Pulmonary artery endothelial cell (primary cell): ENCODE data around the gene DUXA. TPM values are rescaled to one million over a fixed set of nuclear protein-coding genes. Genes with fewer than 3 reads are reported as not detected.
"Not testable (repeated sequence)": the region's sequence is repeated elsewhere in the genome, so short reads cannot be mapped to it uniquely, and the experiment has no call there.

Experiments
- DNase-seq: peaks from one replicate; pipeline ENCODE4 v3.0.0-alpha.2; 2011; ENCODE audit warnings: low read depth, low spot score
- total RNA-seq: library from RNA; depleted of rRNA; stranded (reverse); fragments of >200 nt; gene quantifications from 2 replicates; pipeline ENCODE4 v1.2.3, GENCODE V29; 2014

Gene DUXA
- total RNA-seq: not detected in 2 replicates

- no peak for DNase-seq
Measured at GRCh38 chr19:57167385-57167784, at the start of gene DUXA. Gene DUXA (minus strand): TSS chr19:57167485. CDS start chr19:57167443, 42 bp downstream.

DNA sequence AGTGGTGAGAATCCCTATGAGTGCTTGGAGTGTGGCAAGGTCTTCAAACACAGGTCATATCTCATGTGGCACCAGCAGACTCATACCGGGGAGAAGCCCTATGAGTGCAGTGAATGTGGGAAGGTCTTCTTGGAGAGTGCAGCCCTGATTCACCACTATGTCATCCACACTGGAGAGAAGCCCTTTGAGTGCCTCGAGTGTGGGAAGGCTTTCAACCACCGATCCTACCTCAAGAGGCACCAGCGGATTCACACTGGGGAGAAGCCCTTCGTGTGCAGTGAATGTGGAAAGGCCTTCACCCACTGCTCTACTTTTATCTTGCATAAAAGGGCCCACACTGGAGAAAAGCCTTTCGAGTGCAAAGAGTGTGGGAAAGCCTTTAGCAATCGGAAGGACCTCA is 44.8 kb upstream of the DUXA start:
- DNase-seq: no peak

- no peak for DNase-seq
Measured at GRCh38 chr19:57210381-57210780, 43.1 kb upstream of the DUXA start.

DNA sequence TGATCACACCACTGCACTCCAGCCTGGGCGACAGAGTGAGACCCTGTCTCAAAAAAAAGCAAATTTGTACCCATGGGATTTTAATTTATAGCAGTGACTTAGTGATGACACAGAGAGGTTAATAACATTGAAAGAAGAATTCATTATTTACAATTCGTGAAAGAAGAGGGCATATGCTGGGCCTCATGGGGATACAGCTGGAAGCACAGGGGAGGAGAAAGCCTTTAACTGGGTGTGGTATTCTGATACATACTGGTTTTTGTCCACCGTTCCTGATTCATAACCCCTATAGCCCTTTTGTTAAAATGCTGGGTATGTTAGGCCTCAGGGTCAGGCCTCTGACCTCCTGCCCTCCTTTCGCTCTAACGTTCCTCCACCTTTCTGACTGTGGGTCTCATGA is 34.9 kb upstream of the DUXA start:
- DNase-seq: no peak

DNA sequence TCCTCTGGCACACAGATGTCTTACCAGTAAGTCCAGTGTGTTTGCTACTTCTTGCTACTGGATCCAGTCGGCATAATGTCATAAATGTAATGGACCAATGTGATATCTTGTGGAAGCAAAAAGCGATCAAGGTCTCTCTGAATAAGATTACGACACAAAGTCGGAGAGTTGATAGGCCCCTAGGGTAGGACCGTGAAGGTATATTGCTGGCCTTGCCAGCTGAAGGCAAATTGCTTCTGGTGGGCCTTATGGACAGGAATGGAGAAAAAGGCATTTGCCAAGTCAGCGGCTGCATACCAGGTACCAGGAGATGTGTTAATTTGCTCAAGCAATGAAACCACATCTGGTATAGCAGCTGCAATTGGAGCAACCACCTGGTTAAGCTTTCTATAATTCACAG is 30.6 kb upstream of the DUXA start:
- not testable (repeated sequence) for DNase-seq

DNA sequence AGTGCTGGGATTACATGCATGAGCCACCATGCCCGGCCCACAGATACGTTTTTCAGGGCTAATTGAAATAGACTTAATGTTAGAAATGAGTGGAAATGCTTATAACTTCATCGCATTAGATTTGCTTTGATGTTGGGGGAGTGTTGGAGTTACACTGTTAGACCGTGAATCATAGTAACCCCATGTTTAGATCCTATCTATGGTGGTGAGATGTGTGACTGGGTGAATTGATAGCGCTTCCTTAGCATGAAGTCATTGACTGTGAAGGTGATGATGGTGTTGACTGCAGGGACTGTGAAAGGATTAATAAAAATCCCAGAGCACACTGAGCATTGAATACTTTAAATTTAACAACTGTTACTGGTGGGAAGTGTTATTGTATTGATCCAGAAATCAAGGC is 25.7 kb upstream of the DUXA start:
- no peak for DNase-seq

GRCh38 chr19:57192077-57192420 is 24.8 kb upstream of the DUXA start:
- DNase-seq: no peak

GRCh38 chr19:57191141-57192076 is 24.1 kb upstream of the DUXA start, which contains the start of gene ZNF264:
Gene ZNF264 (plus strand): TSS chr19:57191500. CDS start chr19:57191914, 414 bp downstream.
- DNase-seq: peak; percentile 70

DNA sequence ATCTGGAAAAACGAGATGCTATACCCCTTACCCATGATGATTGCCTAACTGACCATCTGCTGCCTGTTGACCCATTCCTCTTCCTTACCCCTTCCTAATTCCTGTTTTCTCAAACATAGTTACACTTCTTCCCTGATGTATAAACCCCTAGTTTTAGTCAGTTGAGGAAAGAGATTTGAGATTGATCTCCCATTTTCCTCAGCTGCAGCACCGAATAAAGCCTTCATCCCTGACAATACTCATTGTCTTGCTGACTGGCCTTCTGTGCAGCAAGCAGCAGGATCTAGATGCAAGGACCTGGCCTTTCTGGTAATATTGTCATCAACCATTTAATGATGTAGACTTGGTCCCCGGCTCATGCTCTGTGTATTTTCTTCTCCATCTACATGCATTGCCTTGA is 23.0 kb upstream of the DUXA start:
- no peak for DNase-seq

DNA sequence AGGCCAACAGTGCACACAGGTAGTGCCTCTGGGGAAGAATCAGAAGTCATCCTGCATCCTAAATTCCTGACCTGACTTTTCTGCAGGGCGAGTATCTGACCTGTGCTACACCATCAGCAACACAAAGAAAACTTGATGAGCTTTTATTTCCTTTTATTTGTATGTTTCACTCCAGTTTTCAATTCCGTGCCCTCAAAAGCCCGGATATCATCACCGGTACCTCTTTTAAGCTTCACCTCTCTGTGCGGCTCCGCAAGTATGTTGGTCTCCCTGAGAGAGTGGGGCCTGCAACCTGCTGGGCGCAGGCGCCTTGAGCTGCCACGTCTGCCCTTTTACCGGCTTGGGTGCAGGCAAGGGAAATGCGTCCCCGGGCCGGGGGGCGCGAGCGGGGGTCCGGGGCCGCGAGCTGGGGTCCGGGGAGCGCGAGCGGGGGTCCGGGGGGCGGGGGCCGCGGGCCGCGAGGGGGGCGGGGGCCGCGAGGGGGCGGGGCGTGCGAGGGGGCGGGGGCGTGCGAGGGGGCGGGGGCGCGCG is 4.3 kb upstream of the DUXA start:
- no peak for DNase-seq

GRCh38 chr19:57165846-57166245 is 1.4 kb downstream of the DUXA start:
- DNase-seq: no peak

GRCh38 chr19:57161985-57162539 is 5.2 kb downstream of the DUXA start:
- DNase-seq: no peak

DNA sequence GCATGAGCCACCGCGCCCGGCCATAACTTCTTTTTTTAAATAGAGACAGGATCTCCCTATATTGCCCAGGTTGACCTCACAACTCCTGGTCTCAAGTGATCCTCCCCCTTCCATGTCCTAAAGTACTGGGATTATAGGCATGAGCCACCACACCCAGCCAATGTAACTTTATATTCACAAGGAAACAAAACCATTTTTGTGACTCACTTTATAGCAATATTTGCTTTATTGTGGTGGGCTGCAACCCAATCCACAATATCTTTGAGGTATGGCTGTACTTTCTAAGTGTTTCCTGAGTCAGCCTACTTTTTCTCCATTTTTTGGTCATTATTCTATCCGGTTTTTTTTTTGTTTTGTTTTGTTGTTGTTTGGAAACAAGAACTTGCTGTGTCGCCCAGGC is 14.4 kb downstream of the DUXA start:
- DNase-seq: no peak

- no peak for DNase-seq
Measured at GRCh38 chr19:57141699-57142098, 25.6 kb downstream of the DUXA start.

DNA sequence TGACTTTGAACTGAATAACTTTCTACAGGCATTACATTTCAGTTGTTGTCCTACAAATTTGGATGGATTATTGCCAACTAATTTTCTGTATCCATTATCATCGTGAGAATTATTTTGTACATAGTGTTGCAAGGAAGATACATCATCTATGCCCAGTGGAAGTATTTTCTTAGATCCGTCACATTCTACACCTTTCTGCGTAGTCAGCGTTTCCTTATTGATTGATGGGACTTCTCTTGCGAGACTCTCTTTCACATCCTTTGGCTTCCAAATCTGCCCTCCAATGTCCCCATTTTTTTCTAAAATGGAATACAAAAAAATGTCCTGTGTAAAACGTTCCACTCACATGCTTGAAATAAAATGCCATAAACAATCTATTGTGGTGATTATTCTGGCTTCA is 31.5 kb downstream of the DUXA start:
- DNase-seq: no peak

- DNase-seq: not testable (repeated sequence)
Measured at GRCh38 chr19:57127403-57127802, 39.9 kb downstream of the DUXA start.

DNA sequence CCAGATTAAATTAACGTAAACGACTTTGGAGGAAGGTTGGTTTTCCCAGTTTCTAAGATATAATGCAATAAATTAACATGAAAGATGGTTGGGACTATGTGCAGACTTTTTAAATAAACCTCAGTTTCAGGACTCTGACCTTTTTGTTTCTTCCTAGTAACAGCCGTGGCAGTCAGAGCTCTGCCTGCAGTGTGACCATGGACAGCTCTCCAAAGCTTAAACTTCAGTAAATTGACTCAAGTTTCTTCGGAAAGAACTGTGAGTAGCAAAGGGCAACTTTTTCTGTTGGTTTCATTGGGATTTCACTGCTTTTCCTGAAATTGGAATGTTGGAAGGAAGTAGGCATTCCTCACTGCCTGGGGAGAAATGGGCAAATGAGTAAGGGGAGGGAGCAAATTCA is 43.4 kb downstream of the DUXA start:
- DNase-seq: no peak

- no peak for DNase-seq
Measured at GRCh38 chr19:57118848-57119247, 48.4 kb downstream of the DUXA start.

DNA sequence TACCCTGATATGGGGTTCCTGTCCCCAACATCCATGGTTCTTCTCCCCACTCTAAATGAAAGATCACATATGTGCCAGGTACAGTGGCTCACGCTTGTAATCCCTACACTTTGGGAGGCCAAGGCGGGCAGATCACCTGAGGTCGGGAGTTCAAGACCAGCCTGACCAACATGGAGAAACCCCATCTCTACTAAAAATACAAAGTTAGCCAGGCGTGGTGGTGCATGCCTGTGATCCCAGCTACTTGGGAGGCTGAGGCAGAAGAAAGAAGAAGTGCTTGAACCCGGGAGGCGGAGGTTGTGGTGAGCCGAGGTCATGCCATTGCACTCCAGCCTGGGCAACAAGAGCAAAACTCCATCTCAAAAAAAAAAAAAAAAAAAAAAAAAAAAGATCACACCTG is 53.8 kb downstream of the DUXA start:
- not testable (repeated sequence) for DNase-seq

GRCh38 chr19:57111329-57111644 is 56.0 kb downstream of the DUXA start:
- DNase-seq: no peak

GRCh38 chr19:57110592-57111328 is 56.5 kb downstream of the DUXA start:
- DNase-seq: no peak

GRCh38 chr19:57106722-57107235 is 60.5 kb downstream of the DUXA start:
- DNase-seq: no peak
